ENCODE results near the gene ABCC12.

Gene ABCC12

DNA sequence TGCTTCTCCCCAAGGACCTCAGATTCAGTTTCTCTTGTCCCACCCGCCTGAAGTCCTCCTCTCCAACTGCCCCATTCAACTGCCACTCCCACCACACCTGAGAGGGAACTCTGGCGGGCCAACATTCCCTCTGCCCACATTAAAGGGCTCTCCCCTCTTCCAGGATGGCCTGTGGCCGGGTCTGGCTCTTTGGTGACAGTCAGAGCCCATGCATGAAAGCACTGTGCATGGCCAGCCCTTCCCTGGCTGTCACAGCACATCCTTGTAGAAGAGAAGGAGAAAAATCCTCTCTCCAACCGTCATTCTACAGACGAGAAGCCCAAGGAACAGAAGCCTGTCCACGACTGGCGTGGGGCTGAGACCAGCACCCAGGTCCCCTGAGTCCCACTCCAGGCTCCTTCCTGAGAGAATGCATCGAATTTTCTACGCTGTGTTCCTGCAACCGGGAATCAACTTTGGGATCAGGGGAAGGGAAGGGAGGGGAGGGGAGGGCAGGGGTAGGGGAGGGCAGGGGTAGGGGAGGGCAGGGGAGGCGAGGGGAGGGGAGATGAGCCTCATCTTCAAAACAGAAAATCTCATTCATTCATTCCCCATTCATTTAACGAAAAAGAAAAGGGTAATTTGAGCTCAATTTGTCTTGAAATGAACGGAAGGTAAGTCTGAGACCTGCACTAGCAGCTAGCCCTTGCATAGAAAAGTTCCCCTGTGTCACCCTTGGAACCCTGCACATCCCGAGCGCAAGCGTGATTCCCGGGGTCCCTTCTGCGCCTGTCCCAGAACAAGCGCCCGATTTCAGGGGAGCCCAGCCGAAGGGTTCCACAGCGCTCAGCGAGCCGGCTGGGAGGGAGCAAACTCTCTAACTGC is at the start of gene ABCC12:
Gene ABCC12, minus strand, starts transcription at position 68 of the 864 bp plus-strand sequence. CDS start 9,569 bp downstream, outside the sequence.
- DNase-seq (ENCODE audit: low spot score): no peak
- ChIA-PET POLR2A (ENCODE audit: low non-redundant PET) (no interaction called here), CTCF (interaction anchor here (0.7 to 0.9 kb wide), 2 partner anchors 13 to 285 kb away, joined by 4 read pairs; no protein-coding TSS in a partner anchor)
- TF ChIP-seq, protein P1, sequence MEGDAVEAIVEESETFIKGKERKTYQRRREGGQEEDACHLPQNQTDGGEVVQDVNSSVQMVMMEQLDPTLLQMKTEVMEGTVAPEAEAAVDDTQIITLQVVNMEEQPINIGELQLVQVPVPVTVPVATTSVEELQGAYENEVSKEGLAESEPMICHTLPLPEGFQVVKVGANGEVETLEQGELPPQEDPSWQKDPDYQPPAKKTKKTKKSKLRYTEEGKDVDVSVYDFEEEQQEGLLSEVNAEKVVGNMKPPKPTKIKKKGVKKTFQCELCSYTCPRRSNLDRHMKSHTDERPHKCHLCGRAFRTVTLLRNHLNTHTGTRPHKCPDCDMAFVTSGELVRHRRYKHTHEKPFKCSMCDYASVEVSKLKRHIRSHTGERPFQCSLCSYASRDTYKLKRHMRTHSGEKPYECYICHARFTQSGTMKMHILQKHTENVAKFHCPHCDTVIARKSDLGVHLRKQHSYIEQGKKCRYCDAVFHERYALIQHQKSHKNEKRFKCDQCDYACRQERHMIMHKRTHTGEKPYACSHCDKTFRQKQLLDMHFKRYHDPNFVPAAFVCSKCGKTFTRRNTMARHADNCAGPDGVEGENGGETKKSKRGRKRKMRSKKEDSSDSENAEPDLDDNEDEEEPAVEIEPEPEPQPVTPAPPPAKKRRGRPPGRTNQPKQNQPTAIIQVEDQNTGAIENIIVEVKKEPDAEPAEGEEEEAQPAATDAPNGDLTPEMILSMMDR (conservative IDR thresholded peaks at IDR 0.05; ENCODE audit: low read depth): no peak
- H3K27ac ChIP-seq: no peak within 1 kb of the TSS

DNA sequence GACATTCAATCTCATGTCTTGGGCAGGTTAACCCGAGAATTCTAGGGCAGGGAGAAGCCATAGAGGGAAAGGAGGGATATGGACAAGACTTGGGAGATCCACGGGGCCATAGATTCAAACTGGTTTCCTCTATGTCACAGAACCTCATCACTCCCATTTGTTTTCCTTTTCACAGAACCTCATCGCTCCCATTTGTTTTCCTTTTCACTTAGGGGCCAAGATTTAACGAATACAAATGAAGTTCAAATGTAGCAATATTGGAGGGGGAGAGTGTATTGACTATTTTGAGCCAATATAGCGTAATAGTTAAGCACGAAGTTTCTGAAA is 49.0 kb upstream of the ABCC12 start:
- DNase-seq (ENCODE audit: low spot score): no peak
- no peak overlapping the region for H3K27ac ChIP-seq
- TF ChIP-seq, protein P1 (conservative IDR thresholded peaks at IDR 0.05; ENCODE audit: low read depth): no peak
- POLR2A ChIA-PET (ENCODE audit: low non-redundant PET): no interaction called here
- CTCF ChIA-PET: no interaction called here

DNA sequence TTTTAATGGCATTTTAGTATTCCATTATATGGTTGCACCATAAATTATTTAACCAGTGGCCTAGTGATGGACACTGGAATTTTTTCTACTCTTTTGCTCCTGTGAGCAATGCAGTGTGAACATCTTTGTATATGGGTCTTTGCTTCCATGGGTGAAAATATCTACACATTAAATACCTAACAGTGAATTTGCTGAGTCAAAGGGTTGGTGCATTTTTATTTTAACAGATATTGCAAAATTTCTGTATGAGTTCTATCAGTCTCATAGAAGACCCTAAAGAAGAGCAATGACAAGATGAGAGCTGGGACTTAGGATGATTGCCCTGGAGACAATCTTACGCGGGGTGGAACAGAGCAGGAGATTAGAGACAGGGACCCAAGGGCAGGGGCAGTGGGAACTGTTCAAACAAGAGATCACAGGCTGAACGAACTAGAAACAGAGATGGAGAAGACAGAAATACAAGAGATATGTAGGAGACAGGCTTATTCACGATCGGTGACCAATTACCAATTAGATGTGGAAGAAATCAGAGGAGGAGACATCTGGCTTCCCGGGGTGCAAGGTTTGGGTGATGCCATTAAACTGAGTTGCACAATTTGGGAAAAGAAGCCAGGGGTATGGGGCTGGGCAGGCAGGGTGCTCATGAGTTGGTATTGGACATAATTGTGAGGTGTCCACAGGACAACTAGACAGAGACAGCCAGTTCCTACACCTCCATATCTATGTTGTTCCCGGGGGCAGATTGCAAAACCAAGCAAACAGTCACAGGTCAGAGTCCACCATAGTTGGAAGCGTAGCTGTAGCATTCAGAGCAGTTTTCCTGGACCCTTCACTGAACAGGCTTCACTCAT is 48.4 kb upstream of the ABCC12 start:
- H3K27ac ChIP-seq: no peak overlapping the region
- ChIA-PET CTCF (no interaction called here), POLR2A (ENCODE audit: low non-redundant PET) (no interaction called here)
- TF ChIP-seq, protein P1 (conservative IDR thresholded peaks at IDR 0.05; ENCODE audit: low read depth): no peak
- DNase-seq (ENCODE audit: low spot score): no peak

DNA sequence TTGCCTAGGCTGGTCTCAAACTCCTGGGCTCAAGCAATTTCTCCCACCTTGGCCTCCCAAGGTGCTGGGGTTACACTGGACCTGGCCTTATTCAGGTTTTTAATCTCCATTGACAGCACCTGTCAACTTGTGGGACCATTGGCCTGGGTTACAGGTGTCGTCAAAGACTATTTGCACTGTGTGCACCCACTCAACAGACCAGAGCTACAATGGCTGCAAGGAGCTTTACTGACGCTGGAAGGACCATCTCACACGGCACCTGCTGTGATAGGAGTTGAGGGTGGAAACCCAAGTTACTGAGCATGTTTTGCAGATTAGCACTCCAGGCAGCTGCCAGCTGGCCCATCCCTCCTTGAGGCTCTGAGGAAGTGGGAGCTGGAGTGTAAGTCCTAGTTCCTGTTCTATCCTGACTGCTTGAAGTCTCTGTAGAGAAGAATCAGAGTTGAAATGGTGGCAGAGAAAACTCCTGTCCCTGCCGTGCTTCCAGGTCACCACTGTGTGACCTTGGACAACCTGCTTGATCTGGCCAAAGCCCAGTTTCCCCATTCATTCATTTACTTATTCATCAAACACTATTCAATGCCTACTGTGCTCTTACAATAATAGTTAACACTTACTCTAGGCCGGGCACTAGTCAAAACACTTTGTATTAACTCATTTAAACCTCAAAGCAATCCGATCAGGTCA is 45.9 kb upstream of the ABCC12 start:
- POLR2A ChIA-PET (ENCODE audit: low non-redundant PET): no interaction called here
- TF ChIP-seq, protein P1 (conservative IDR thresholded peaks at IDR 0.05; ENCODE audit: low read depth): no peak
- no peak overlapping the region for H3K27ac ChIP-seq
- no peak for DNase-seq (ENCODE audit: low spot score)
- CTCF ChIA-PET: no interaction called here

DNA sequence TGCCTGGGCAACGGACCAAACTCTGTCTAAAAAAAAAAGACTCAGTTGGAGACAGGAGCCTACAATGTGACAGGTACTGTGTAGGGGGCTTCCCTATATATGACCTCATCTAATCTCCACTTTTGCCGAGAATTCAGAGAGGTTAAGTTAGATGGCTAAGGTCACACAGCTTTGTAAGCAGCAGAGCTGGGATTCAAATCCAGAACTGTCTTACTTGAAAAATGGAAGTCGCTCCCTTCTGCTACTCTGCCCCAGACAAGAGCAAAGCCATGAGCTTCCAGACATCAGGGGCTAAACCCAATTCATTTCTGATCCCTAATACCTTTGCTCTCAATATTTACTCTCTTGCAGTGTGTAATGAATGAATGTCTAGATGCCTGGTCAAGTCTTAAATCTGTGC is 41.5 kb upstream of the ABCC12 start:
- CTCF ChIA-PET: no interaction called here
- H3K27ac ChIP-seq: no peak overlapping the region
- POLR2A ChIA-PET (ENCODE audit: low non-redundant PET): no interaction called here
- no peak for DNase-seq (ENCODE audit: low spot score)
- TF ChIP-seq, protein P1 (conservative IDR thresholded peaks at IDR 0.05; ENCODE audit: low read depth): no peak
